Activated T-cell treated with anti-CD3 and anti-CD28 coated beads, Interleukin-2, amount 50 U/mL, for 1 hour (primary cell): ENCODE measurements around the gene PCBP4.
A peak's percentile ranks its signal among the peaks of the same experiment; 100 is the strongest.

Source experiments
- DNase-seq: peaks from one replicate; pipeline ENCODE4 v3.0.0-alpha.2; 2020

Gene PCBP4

DNA sequence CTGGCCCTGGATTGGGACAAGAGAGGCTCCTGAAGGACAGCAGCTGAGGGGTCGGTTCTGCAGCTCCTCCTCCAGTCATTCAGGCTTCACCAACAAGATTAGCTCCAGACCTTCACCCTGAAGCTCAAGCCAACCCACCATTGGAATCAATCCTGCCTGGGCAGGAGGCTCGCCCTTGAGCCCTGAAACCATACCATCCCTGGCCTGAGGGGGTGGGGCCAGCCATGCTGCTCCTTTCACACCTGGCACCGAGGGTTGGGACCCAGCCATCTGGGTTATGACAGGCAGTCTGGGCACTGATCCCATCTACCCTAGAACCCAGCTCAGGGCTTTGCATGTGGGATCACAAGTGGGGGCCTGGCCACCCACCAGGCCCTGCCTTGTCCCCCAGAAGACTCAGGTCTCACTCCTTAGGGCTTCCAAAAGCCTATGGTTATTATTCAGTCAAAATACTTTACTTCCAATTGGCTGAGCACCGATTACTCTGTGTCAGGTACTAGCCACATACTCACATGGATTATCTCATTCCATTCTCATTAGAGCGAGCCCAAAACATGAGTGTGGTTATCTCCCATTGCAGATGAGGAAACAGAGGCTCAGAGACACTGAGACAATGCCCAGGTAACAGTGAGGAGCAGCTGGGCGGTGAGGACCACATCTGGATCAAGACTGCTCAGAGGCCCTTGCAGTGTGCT, 3.5 kb upstream of the PCBP4 start:
- DNase-seq, result no peak

- DNase-seq, result no peak
Measured at GRCh38 chr3:51969841-51970240, 2.6 kb upstream of the PCBP4 start.

GRCh38 chr3:51968883-51969678, 1.8 kb upstream of the PCBP4 start:
- no peak for DNase-seq

GRCh38 chr3:51968170-51968775, 1.0 kb upstream of the PCBP4 start:
- DNase-seq, result no peak

GRCh38 chr3:51966922-51967383, 301 bp downstream of the PCBP4 start:
- DNase-seq, result no peak

DNA sequence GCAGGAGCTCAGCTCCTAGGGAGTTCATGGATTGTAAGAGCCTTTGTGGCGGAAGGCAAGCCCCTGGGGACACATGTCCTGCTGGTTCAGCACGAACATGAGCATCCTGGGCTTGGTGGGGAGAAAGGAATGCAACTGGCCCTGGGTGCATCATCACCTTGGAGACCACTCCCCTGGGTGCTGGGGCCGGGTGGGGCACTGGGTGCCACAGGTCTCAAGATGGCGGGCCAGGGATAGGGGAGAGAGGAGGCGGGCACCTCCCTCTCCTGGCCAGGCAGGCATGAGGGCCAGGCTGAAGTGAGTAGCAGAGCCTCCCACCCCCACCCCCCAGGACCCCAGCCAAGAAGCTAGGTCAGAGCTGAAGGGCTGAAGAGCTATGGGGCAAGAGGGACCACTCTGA, 768 bp downstream of the PCBP4 start:
- DNase-seq, result no peak

GRCh38 chr3:51966016-51966415, 1.2 kb downstream of the PCBP4 start:
- DNase-seq, result no peak

- no peak for DNase-seq
Measured at GRCh38 chr3:51964521-51964920, 2.7 kb downstream of the PCBP4 start.

GRCh38 chr3:51963951-51964451, 3.3 kb downstream of the PCBP4 start:
- no peak for DNase-seq

- DNase-seq, result no peak
Measured at GRCh38 chr3:51962854-51963530, 4.3 kb downstream of the PCBP4 start.

GRCh38 chr3:51961602-51962569, 5.4 kb downstream of the PCBP4 start:
- no peak for DNase-seq

DNA sequence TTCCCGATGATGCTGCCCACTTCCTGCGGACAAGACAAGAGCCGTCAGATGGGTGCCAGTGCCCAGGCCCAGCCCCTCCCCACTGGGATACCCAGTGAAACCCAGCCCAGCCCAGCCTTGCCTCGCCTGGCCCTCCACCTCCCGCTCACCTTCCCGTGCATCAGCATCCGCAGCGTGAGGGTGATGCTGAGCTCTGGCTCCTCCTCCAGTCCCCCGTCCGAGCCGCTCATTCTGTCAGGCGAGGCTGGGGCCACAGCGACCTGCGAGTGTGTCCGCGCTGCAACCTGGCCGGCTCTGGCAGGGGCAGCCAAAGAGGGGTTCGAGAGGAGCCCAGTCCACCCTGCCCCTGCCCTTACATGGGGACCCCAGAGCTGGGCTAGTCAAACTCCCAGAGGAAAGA, 6.2 kb downstream of the PCBP4 start:
- DNase-seq, result no peak

DNA sequence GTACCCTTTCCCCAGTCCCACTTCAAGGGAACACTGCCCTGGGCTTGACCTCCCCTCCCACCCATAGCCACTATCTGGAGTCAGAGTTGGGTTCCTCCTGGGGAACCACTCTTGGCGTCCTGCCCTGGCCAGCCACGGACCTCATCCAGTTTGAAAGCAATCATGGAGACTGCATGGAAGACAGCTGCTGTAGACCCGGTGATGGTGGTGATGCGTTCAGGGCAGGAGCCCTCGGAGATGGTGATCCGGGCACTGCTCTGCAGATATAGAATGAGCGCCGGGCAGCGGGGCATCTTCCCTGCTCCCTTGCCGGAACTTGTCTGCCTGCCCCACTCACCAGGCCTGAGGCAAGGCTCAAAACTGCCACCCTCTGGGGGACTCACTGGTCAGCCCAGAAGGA, 6.9 kb downstream of the PCBP4 start:
- DNase-seq, result no peak

DNA sequence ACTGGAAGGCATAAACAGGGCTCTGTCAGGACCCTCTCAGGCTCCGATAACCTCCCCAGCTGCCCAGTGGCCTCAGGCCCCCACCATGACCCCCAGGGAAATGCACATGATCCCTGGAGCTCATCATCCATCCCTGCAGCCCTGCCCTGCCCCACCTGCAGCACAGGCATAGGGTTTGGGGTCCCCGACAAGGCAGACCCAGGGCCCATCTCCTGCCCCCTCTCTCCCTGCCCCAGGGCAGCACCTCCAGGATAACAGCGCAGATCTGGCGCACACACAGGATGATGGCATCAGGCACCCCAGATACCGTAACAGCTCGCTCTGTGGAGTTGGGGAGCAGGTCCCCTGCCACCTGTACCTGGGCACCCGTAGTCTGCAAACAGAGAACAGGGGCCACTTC, 7.6 kb downstream of the PCBP4 start:
- DNase-seq, result no peak

DNA sequence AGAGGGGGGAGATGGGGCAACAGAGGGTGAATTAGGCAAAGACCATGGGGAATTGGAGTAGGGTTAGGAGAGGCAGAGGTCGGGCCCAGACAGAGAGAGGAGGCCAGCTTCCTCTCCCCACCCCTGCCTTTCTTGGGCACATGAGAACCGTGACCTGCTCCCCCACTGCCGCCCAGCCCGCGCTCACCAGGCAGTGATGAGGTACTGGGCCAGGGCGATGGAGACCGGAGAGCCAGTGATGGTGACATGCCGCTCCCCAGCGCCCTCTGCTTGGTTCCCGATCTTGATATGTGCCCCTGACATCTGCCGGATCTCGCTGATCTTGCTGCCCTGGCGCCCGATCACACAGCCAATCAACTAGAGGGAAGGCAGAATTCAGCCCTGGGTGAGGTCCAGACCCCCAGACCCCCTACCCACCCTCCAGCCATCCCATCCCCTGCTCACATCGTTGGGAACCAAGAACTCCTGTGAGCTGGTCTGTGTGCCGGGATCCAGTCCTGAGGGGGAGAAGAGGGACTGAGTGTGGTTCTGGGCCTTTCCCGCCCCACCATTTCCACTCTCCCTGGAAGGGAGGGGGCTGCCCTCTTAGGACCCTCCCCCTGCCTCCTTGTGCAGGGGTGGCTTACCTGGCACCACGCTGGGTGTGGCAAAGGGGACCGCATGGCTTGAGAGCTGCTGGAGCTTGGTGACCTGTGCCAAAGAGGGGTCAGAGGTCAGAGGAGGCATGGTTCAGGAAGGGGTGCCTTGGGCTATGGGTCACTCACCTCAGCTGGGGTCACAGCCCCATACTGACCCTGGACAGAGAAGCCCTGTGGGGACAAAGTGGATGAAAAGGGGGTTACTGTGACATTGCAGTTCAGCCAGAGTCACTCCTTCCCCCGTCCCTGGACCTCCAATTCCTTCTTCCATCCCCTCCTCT, 8.4 kb downstream of the PCBP4 start:
- DNase-seq, result no peak

- no peak for DNase-seq
Measured at GRCh38 chr3:51957520-51958205, 9.6 kb downstream of the PCBP4 start.

GRCh38 chr3:51955893-51956770, 11.1 kb downstream of the PCBP4 start:
- peak; percentile 59 for DNase-seq

DNA sequence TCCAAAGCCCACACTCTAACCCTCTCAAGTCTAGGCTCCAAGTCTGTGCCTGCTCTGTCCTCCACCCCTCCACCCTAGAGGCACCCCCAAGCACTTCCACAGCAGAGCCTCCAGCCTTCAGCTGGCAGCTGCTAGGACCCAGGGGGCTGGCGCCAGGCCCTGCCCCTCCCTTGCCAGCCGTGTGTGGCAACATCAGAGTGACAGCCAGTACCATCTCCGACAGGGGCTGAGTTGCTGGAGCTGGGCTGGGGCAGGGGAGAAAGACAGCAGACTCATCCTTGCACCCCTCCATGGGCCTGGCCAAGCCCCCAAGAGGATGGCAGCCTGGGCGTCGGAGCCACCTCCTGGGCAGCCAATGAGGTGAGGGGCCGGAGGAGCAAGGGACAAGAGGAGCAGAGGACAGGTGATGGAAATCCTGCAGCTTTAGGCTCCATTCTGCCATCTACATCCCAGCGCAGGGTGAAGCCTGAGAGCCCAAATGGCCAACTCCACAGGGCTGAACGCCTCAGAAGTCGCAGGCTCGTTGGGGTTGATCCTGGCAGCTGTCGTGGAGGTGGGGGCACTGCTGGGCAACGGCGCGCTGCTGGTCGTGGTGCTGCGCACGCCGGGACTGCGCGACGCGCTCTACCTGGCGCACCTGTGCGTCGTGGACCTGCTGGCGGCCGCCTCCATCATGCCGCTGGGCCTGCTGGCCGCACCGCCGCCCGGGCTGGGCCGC, 11.9 kb downstream of the PCBP4 start, which contains the start of gene GPR62:
Gene GPR62, plus strand, starts transcription at position 207 of the 718 bp plus-strand sequence. Its CDS starts 272 bp downstream, at position 479.
- DNase-seq, result no peak
